Gastrocnemius medialis (tissue), 4 donors: Measurements from ENCODE around the gene ECPAS.

Experiments
- CTCF ChIP-seq, 5 experiments: fragments of 450-650 bp in 3 of 5; fragments of 200-600 bp in 2 of 5; sonication (generic) in 2 of 5; IDR thresholded peaks in 4 of 5; conservative IDR thresholded peaks in 1 of 5; 1 replicate in 4 of 5; 2 replicates in 1 of 5; pipeline ENCODE4 v1.5.1; 2016 to 2019; ENCODE audit warnings: antibody characterized with exemption in 5 of 5, mild to moderate bottlenecking in 3 of 5, moderate library complexity in 3 of 5
- POLR2A ChIP-seq, 2 donors: fragments of 450-650 bp; IDR thresholded peaks; one replicate each; pipeline ENCODE4 v1.6.1; 2017; ENCODE audit warnings: antibody characterized with exemption in 2 of 2, mild to moderate bottlenecking in 2 of 2, moderate library complexity in 2 of 2

DNA sequence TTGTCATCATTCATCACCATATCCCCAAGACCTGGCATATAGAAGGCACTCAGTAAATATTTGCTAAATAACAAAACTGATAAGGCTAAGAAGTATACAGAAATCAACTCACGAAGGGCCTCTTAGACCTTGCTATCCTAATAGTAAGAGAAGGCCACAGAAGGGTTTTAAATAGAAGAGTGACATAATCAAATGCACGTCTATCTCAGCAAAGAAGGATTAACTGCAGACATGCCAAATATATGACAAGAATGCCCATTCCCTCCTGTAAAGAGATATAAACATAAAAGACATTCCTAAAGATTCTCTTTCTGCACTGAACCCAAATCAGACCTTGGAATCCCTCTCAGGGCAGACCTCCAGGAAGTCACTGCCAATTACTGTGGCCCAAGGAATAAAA, 34.1 kb downstream of the ECPAS start:
- TF ChIP-seq CTCF (IDR thresholded peaks at IDR 0.05 in 4 of 5, conservative IDR thresholded peaks at IDR 0.05 in 1 of 5) (no peak), POLR2A (IDR thresholded peaks at IDR 0.05) (no peak)
